Stimulated activated CD8-positive, alpha-beta memory T cell treated with anti-CD3 and anti-CD28 coated beads, Interleukin-4, amount 100 ng/mL, for 4 hours (primary cell): ENCODE results near the gene KRT86.
"Not testable (repeated sequence)": the region's sequence is repeated elsewhere in the genome, so short reads cannot be mapped to it uniquely, and the experiment has no call there.

ENCODE experiments used
- DNase-seq, 2 donors: peaks; one replicate each; pipeline ENCODE4 v3.0.0-alpha.2; 2020; ENCODE audit warnings: low read depth in 2 of 2, low spot score in 1 of 2

The KRT86 gene

DNA sequence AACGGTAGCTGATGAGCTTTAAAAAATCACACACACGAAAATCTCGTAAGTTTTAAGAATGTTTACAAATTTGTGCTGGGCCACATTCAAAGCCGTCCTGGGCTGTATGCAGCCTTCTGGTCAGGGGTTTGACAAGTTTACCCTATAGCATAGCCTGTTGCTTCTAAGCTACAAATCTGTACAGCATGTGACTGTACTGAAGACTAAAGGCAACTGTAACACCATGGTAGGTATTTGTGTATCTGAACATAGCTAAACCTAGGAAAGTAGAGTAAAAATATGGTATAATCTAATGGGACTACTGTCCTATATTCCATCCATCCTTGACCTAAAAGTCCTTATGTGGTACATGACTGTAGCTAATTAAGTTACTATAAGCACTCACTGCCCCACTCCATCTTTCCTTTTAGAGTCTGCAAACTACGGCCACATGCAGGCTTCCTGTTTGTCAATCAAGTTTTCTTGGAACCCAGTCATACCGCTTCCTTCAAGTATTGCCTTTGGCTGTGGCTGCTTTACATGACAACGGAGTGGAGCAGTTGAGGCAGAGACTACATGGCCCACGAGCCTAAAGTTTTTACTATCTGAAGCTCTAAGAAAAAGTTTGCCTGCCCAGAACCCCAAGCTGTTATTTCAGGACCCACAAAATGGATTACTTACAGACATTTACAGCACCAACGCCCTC, 22.9 kb upstream of the KRT86 start:
- DNase-seq: no peak

DNA sequence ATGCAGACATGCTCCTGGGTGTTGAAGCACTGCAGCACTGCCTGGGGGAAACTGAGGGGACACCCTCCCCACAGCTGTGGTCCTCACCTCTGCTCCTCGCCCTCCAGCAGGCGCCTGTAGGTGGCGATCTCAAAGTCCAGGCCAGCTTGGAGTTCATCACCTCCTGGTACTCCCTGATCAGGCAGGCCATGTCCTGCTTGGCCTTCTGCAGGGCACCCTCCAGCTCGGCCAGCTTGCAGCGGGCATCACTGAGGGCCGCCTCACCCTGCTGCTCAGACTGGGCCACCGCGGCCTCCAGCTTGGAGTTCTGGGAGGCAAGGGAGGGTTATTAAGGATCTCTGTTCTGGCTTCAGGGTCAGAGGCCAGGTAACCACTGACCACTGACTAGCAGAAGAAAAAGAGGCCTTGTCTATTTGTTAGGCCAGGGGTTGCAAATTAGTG, 22.2 kb upstream of the KRT86 start:
- DNase-seq: not testable (repeated sequence)

DNA sequence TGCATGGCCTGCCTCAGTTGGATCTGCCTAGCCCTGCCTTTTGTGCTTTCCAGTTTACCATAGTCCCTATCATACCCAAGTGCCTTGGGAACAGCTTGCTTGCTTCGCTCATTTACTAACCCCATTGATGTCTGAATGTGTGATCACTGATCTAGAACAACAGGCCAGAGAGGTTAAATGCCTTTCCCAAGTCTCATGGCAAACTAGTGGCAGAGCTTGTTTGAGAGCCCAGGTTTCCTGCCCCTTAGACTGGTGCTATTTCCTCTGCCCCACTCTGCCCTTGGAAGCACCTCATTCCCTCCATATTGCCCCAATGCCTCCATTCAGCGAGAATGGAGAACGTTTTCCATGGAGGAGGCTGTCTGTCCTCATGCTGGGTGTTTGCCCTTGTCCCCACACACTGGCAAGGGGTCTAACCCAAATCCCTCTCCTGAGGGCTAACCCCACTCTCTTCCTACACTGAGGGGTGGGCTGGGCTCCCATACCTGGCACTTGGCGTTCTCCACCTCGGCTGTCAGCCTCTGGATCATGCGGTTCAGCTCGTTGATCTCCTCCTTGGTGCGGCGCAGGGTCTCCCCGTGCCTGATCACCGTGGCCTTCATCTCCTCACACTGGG, 21.6 kb upstream of the KRT86 start:
- DNase-seq: no peak

DNA sequence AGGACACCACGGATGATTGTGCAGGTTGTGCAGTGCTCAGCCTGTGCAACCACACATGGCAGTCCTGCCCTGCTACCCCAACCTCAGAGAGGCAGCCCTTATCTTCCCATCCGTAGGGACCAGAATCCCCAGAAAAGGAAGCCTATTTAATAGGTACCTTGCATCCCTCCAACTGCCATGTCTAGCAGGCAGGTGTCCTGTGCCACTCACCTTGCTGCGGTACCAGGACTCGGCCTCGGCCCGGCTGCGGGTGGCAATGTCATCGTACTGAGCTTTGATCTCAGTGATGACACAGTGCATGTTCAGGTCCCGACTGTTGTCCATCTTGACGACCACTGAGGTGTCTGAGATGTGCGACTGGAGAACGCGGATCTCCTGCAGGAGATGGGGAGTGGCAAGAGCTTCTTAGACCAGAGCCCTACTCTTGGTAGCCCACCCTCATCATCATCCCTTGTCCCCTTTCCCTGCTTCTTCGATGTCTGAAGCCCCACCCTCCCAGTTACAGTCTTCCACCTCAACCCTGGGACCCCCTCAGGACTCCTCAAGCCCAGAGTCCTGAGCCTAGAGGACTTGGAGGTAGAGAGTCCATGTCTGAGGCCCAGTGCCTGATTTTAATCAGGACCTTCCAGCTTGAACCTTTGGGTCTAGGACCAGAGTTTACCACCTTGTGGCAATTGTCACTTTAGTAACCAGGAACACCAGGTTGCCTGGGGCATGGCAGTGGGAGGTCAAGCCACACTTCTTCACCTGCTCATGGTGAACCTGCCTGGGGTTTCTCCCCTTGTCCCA, 20.9 kb upstream of the KRT86 start:
- no peak for DNase-seq

DNA sequence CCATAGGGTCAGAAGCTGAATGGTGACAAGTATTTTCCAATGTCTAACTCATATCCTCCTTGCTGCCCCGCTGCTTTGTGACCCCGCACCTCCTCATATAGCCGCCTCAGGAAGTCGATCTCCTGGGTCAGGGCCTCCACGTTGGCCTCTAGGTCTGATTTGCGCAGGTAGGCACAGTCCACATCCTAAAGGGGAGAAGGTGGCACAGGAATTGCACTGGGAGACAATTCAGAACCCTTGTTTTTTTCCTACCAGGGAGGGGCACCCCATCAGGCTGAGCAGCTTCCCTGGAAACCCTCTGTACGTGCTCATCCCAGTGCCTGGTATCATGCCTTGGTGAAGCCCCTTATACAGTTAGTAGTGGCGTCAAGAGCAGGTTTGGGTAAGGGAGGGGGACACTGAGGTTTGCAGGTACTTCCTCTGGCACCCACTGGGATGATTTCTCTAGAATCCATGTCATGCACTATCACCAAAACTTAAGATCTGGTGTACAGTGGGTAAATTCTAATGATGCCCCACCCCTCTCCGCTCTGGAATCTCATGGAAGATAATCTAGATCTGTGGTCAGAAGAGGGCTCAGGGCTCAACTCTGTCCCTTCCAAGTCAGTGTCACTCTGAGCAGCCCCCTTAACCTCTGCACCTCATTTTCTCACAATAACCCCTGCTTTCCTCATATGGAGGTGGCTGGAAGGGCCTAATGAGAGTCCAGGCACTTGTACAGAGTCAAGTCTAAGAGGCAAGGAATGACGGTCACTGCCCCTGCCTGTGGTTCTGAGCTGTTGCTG, 20.1 kb upstream of the KRT86 start:
- no peak for DNase-seq

DNA sequence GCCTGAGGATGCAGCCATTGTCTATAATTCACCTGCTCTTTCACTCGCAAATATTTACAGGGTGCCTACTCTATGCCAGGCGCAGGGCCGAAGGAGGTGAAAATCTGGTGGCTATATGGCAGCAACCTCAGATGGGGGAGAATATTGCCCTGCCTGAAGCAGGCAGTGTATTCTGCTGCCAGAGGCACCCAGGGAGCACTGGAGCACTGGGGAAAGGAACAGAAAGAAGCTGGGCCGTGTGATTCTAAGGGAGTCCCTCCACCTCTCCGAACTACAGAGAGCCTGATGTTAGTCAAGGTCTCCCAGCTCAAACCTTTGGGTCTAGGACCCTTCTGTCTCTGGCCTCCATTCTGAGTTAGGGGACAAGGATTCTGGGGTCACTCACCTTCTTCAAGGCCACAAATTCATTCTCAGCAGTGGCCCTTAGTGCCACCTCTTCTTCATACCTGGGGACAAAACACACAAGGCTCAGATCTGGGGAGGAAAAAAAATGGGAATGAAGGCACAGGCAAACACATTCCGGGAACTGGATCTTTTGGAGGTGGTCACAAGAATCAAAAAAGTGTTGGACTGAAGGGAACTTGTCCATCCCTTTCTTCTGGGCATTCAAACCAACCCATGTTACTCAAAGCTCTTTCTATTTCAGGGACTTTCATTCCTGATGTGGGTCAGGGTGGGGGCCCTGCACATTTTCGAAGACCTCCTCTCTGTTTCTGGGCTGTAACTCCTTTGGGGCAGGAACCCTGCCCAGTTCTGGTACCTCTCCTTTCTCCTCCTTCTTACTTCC, 19.3 kb upstream of the KRT86 start:
- DNase-seq: no peak

DNA sequence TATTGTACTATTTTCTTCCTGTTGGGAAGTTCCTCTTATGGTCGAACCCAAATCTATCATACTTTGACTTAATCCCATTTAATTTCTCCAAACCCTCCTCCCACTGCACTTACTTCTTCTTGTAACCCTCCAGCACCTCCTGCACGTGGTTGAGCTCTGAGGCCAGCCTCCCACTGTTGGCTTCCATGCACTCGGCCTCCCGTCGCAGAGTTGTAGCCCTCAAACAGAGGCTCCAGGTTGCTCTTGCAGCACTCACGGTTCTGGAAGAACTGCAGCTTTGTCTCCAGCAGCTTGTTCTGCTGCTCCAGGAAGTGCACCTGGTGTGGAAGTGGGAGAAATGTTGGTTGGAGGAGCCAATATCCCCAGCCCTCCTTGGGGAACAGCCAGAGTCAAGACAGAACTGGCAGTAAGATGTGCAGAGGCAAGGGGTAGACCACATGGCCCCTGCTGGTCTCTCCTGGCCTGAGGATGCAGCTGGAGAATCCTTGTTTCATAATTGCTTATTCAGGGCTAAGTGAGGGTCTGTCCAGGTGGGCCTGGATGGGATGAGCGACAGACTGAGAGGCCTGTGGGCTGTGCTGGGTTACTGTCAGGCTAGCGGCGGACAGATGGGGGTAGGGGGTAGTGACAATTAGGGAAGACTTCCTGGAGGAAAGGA, 18.4 kb upstream of the KRT86 start:
- no peak for DNase-seq

DNA sequence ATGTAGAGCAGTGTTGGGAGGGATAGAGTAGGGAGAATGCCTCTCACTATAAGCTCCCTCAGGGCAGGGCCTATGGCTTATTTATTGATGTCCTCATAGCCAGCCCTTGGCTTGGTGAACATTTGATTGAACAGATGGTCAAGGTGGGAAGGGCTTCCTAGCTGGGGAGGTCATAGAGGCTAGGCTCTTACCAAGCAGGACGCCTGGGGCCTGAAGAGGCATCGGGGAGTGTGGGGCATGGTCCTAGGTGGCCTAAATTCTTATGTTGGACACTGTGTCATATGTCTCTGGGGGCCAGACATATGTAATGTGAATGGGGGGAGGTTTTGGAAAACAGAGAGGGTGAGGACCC, 17.9 kb upstream of the KRT86 start:
- DNase-seq: no peak

DNA sequence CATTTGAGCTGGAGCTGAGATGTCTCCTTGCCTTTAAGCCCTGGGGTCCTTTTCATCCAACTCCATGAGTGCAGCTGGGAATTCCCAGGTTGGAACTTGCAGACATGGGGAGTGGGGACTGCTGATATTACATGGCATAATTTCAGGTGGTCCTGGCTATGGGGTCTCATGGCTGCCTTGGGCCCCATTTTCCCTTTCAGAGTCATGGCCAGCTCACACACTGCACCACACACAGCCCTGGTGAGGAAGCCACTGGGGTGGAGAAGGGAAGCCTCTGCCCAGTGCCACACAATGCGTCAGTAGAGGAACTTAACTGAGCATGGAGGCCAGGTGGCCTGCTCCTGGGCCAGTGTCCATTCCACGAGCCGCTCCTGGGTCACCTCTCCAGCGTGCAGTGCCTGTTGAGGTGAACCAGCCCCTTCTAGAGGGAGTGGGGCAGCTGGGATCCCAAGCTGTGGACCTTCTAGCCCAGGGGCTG, 17.3 kb upstream of the KRT86 start:
- no peak for DNase-seq

DNA sequence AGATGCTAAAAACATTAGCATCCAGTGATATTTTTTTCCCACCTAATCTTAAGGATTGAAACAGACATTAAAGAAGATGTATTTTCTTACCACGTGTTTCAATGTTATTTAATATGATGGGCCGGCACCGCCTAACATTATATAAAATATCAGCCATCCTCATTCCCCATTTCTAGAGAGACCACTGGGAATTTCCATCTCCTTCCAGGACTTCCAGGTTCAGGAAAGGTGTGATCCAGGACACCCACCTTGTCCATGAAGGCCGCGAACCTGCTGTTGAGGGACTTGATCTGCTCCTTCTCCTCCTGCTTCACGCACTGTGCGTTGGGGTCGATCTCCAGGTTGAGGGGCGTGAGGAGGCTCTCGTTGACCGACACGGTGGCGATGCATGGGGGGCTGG, 16.5 kb upstream of the KRT86 start:
- not testable (repeated sequence) for DNase-seq

DNA sequence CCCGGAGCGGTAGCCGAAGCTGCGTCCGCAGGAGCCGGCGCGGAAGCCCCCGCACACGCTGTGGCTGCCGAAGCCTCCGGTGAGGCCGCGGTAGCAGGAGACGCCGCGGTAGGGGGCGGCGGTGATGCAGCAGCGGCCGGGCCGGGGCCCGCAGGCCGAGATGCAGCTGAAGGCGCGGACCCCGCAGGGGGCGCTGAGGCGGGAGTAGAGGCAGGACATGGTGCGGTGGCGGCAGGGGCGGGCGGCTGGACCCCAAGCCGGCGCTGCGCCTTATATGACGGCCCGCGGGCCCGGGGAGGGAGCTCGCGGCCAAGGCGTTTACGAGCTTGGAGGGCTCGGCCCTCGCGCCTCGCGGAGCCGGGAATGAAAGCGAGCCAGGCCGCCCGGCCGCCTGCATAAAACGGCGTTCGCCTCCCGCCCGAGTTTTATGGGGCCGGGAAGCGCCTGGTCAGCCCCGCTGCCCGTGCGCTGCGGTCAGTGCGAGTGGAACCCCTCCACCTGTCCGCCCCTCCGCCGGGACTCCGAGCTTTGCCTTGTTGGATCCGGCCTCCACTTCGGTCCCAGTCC, 16.0 kb upstream of the KRT86 start:
- no peak for DNase-seq

DNA sequence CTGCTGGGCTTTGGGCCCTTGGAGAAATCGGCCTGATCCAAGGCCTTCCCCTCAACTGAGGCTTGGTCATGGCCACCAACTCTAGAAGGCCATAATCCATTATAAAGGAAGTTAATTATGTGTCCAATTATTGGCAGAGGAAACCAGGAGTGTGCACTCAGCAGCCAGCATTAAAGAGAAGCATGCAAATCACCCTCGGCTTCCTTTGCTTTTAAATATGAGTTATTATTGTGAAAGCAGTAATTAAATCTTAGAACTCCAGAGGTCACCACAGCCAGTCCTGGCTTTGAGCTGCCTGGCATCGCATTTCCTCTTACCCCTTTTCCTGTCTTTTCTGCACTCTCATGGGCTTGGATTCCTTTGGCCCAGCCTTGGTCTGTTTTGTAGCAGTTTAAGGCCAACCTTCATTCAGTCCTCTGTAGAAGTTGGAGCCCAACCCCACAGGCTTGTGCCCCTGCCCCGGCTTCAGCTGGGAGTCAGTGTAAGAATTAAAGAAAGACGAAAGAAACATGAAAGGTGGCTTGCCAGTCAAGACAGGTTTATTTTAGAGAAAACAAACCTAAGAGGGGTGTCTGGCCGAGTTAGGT, 14.7 kb upstream of the KRT86 start:
- no peak for DNase-seq

DNA sequence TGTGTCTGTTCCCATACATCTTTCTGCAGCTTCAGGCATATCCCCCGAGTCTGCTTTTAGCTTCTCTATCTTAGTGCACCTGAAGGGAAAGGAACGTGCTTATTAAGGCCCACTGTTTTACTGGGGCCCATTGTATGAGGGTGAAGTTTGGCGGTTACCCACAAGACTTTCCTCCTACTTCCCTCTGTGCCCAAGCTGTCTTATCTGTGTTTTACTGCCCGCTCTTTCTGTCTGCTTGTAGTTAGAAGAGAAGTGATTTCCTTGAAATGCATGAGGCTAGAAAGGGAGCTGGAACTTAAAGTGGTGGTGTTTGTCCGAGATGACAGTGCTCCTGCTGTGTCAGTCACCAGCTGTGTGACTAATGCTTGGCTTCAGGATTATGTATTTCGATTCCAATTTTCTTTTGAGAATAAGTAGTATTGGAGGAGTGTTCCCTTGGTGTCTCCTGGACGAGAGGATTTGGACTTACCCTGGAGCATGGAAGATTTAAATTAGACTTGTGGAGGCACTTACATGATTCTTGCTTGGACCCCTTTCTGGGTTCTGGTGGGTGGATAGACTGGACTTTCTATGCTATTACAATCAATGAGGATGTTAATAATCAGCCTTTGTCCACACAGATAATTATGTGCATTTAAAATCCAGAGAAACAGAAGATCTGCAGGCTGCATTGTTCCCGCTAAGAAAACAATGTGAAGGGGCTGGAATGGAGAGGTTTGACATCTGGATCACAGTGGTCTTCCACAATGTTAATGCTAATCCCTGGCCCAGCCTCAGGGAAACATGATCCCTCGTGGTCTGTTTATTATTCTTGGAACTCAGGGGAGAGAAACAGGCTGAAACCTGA, 13.9 kb upstream of the KRT86 start:
- no peak for DNase-seq

DNA sequence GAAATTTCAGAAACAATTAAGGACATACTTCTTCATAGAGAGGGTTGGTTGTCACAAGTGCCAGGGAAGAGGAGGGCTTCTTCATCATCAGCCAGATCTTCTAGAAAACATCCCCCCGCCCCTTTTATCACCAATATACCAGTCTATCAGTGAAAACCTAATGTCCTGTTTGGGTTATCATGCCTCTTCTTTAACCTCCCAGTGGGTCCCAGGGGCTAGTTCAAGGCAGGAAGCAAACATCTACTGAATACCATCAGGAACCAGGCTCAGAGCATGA, 13.3 kb upstream of the KRT86 start:
- DNase-seq: no peak

DNA sequence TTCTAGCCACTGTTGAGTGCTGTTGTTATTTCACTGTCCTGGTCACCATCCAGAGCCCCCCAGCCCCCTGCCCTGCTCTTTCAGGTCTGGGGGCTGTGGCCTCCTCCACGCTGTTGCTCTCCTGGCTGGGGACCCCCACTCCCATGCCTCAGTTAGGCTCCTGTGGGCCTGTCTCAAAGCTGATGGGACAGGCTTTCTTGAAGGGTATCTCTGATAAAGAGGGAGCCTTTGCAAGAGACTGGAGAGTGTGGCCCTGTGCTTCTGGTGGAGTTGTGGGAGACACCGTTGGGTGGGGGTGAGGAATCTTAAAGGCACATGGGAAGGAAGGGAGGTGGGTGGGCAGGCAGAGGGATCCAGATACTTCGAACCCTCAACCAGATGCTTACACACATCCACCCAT, 12.2 kb upstream of the KRT86 start:
- no peak for DNase-seq

DNA sequence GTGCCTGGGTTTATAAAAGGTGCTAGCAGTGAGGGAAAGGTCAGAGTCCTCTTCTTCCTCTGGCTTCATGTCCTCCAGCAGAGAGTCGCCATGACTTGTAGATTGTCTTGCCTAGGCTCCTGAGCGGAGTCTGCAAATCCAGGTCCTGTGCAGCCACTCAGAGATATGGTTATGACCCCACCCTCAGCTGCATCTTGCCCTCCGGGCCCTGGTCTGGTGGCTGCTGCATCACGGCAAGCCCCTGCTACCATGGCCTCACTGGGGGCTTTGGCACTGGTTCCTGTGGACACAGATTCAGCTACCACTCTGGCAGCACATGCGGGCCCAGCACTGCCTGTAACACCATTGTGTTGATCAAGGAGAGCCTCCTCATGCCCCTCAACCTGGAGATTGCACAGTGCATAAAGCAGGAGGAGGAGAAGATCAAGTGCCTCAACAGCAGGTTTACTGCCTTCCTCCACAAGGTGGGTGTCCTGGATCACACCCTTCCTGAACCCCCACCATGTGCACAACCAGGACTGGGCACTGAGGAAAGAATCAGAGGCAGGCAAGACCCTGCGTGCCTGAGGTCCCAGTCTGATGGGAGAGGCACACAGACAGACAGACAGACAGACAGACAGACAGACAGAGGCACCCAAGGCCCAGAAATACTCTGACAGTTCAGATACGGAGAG, 10.5 kb upstream of the KRT86 start:
- no peak for DNase-seq

DNA sequence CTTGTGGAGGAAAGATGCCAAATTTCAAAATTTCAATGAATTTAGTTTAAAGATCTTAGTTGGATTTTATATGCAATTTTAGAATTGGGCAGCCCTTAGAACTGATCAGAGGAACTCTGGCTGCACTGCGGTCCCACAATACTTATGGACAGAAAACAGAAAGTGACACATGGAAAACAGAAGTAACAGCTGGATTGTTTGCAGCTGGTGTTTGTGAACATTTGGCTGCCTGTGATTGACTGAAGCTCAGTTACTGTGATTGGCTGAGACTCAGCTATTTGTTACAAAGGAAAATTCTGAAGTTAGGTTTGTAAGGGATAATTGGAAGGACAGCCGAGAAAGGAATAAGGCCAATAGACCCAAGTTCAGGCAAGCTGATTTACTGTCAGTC, 10.0 kb upstream of the KRT86 start:
- no peak for DNase-seq

DNA sequence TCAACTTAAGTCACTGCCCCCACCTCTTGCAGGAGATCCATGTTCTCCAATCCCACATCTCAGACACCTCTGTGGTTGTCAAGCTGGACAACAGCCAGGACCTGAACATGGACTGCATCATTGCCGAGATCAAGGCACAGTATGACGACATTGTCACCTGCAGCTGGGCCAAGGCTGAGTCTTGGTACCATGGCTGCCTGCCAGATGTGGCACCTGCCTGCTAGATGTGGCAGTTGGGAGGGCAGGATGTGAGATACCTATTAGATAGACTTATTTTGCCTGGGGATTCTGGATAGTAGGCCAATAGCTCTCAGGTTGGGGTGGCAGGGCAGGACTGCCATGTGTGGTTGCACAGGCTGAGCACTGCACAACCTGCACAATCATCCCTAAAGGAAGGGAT, 7.9 kb upstream of the KRT86 start:
- DNase-seq: no peak
